K562 (cell line): ENCODE measurements around the gene SKIC2. TPM values are rescaled to one million over a fixed set of nuclear protein-coding genes. Genes with fewer than 3 reads are reported as not detected.
A peak's percentile ranks its signal among the peaks of the same experiment; 100 is the strongest.

Source experiments
- ILK ChIP-seq: fragments of 450-650 bp; IDR thresholded peaks from 2 replicates; pipeline ENCODE4 v1.6.1; 2016; ENCODE audit warnings: missing genetic modification characterization, low read depth, mild to moderate bottlenecking, missing compliant biosample characterization, moderate library complexity, borderline replicate concordance
- IRF9 ChIP-seq: fragments of 450-650 bp; IDR thresholded peaks from 2 replicates; pipeline ENCODE4 v1.6.1; 2016; ENCODE audit warnings: missing biosample characterization, missing genetic modification characterization
- MITF ChIP-seq: IDR thresholded peaks from 2 replicates; pipeline ENCODE4 v1.6.1; 2014; ENCODE audit warnings: antibody characterized with exemption
- MXD1 ChIP-seq: fragments of 250-450 bp; sonication (Bioruptor Pico); IDR thresholded peaks from 2 replicates; pipeline ENCODE4 v1.8.0; 2021; ENCODE audit warnings: borderline replicate concordance, mild to moderate bottlenecking, moderate library complexity; ENCODE audit not compliant: poor library complexity, severe bottlenecking
- PCBP2 ChIP-seq: fragments of 200-400 bp; formaldehyde crosslinking; IDR thresholded peaks from 2 replicates; pipeline ENCODE4 v1.6.1; 2018; ENCODE audit warnings: low read length, low read depth, mild to moderate bottlenecking, moderate library complexity; ENCODE audit not compliant: poor library complexity, severe bottlenecking
- PHF20 ChIP-seq: fragments of 450-650 bp; IDR thresholded peaks from 2 replicates; pipeline ENCODE4 v1.6.1; 2018; ENCODE audit not compliant: partially characterized antibody
- PTTG1 ChIP-seq: fragments of 450-650 bp; IDR thresholded peaks from 2 replicates; pipeline ENCODE4 v1.6.1; 2016; ENCODE audit warnings: low read depth, mild to moderate bottlenecking, missing genetic modification characterization, missing compliant biosample characterization
- RFX1 ChIP-seq: fragments of 450-650 bp; IDR thresholded peaks from 2 replicates; pipeline ENCODE4 v1.6.1; 2016; ENCODE audit warnings: mild to moderate bottlenecking, moderate library complexity
- RUNX1 ChIP-seq: sonication (generic); IDR thresholded peaks from 2 replicates; pipeline ENCODE4 v1.6.1; 2016; ENCODE audit warnings: antibody characterized with exemption, low read depth
- ZNF133 ChIP-seq: fragments of 250-450 bp; sonication (Bioruptor Pico); IDR thresholded peaks from 2 replicates; pipeline ENCODE4 v1.4.0; 2020; ENCODE audit warnings: mild to moderate bottlenecking
- ZNF41 ChIP-seq: fragments of 250-450 bp; sonication (Bioruptor Pico); conservative IDR thresholded peaks from 2 replicates; pipeline ENCODE4 v1.4.0; 2020; ENCODE audit warnings: mild to moderate bottlenecking
- polyA plus RNA-seq, 8 experiments: library from polyadenylated mRNA; depleted of rRNA in 4 of 8; stranded (reverse) in 5 of 8; unstranded in 3 of 8; fragments of >200 nt; fragmentation: Nextera tagmentation in 2 of 8; fragmentation: Illumina TruSeq in 1 of 8; extraction: Ambion mirVana in 2 of 8; extraction: Trizol in 1 of 8; gene quantifications; 2 replicates each; pipeline versions ENCODE4 v1.2.1 to v1.2.3, GENCODE V29; 2011 to 2014; ENCODE audit warnings: inconsistent platforms in 1 of 8, missing spikeins in 1 of 8
- total RNA-seq, 7 experiments: library from RNA; depleted of rRNA in 6 of 7; stranded (reverse); fragments of >200 nt in 6 of 7; fragmentation: Illumina TruSeq in 2 of 7; extraction: Trizol in 2 of 7; gene quantifications; 2 replicates each; pipeline versions ENCODE4 v1.2.1 to v1.2.3, GENCODE V29; 2011 to 2021; ENCODE audit warnings: low replicate concordance in 1 of 7
- TF ChIP-seq, protein P1 (sequence below): fragments of 450-650 bp; IDR thresholded peaks from 2 replicates; pipeline ENCODE4 v1.6.1; 2018; ENCODE audit warnings: mild to moderate bottlenecking, low read depth; ENCODE audit not compliant: partially characterized antibody
- TF ChIP-seq, protein P2 (sequence below): fragments of 200-400 bp; formaldehyde crosslinking; IDR thresholded peaks from 2 replicates; pipeline ENCODE4 v1.6.1; 2017; ENCODE audit warnings: mild to moderate bottlenecking, low read depth, low read length, moderate library complexity
- TF ChIP-seq, protein P3 (sequence below): sonication (generic); formaldehyde crosslinking; IDR thresholded peaks from 2 replicates; pipeline ENCODE4 v1.8.1; 2023; ENCODE audit warnings: missing genetic modification reagents, mild to moderate bottlenecking, borderline replicate concordance

SKIC2 gene
- total and polyA plus RNA-seq, 9 of the 15 experiments (the other 6 are each of a cell fraction or from before 2014, with no cell fraction given): 3.3 to 94.6 (median 38.8) TPM

GRCh38 chr6:31971993-31972708 is 13.2 kb downstream of the SKIC2 start, which contains the start of gene DXO (continued):
- no peak for TF ChIP-seq ILK (tag)
- TF ChIP-seq, protein P1, sequence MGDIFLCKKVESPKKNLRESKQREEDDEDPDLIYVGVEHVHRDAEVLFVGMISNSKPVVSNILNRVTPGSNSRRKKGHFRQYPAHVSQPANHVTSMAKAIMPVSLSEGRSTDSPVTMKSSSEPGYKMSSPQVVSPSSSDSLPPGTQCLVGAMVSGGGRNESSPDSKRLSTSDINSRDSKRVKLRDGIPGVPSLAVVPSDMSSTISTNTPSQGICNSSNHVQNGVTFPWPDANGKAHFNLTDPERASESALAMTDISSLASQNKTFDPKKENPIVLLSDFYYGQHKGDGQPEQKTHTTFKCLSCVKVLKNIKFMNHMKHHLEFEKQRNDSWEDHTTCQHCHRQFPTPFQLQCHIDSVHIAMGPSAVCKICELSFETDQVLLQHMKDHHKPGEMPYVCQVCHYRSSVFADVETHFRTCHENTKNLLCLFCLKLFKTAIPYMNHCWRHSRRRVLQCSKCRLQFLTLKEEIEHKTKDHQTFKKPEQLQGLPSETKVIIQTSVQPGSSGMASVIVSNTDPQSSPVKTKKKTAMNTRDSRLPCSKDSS: no peak
- TF ChIP-seq, protein P2, sequence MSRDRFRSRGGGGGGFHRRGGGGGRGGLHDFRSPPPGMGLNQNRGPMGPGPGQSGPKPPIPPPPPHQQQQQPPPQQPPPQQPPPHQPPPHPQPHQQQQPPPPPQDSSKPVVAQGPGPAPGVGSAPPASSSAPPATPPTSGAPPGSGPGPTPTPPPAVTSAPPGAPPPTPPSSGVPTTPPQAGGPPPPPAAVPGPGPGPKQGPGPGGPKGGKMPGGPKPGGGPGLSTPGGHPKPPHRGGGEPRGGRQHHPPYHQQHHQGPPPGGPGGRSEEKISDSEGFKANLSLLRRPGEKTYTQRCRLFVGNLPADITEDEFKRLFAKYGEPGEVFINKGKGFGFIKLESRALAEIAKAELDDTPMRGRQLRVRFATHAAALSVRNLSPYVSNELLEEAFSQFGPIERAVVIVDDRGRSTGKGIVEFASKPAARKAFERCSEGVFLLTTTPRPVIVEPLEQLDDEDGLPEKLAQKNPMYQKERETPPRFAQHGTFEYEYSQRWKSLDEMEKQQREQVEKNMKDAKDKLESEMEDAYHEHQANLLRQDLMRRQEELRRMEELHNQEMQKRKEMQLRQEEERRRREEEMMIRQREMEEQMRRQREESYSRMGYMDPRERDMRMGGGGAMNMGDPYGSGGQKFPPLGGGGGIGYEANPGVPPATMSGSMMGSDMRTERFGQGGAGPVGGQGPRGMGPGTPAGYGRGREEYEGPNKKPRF: no peak
- no peak for TF ChIP-seq MITF
- peak; percentile 99; the same call in 1 of the 2 replicates for TF ChIP-seq IRF9 (tag)
- no peak for TF ChIP-seq PCBP2
- no peak; the same call in 1 of the 2 replicates for TF ChIP-seq ZNF133 (CRISPR knock-in tag)
- TF ChIP-seq, protein P3, sequence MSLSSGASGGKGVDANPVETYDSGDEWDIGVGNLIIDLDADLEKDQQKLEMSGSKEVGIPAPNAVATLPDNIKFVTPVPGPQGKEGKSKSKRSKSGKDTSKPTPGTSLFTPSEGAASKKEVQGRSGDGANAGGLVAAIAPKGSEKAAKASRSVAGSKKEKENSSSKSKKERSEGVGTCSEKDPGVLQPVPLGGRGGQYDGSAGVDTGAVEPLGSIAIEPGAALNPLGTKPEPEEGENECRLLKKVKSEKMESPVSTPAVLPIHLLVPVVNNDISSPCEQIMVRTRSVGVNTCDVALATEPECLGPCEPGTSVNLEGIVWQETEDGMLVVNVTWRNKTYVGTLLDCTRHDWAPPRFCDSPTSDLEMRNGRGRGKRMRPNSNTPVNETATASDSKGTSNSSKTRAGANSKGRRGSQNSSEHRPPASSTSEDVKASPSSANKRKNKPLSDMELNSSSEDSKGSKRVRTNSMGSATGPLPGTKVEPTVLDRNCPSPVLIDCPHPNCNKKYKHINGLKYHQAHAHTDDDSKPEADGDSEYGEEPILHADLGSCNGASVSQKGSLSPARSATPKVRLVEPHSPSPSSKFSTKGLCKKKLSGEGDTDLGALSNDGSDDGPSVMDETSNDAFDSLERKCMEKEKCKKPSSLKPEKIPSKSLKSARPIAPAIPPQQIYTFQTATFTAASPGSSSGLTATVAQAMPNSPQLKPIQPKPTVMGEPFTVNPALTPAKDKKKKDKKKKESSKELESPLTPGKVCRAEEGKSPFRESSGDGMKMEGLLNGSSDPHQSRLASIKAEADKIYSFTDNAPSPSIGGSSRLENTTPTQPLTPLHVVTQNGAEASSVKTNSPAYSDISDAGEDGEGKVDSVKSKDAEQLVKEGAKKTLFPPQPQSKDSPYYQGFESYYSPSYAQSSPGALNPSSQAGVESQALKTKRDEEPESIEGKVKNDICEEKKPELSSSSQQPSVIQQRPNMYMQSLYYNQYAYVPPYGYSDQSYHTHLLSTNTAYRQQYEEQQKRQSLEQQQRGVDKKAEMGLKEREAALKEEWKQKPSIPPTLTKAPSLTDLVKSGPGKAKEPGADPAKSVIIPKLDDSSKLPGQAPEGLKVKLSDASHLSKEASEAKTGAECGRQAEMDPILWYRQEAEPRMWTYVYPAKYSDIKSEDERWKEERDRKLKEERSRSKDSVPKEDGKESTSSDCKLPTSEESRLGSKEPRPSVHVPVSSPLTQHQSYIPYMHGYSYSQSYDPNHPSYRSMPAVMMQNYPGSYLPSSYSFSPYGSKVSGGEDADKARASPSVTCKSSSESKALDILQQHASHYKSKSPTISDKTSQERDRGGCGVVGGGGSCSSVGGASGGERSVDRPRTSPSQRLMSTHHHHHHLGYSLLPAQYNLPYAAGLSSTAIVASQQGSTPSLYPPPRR: peak; percentile 86; the same call in 1 of the 2 replicates
- no peak; the same call in 1 of the 2 replicates for TF ChIP-seq ZNF41
- TF ChIP-seq PTTG1 (tag): no peak
- TF ChIP-seq RFX1: peak; percentile 100
- TF ChIP-seq RUNX1: peak; percentile 32; the same call in 1 of the 2 replicates
- peak; percentile 97 for TF ChIP-seq PHF20
- no peak for TF ChIP-seq MXD1 (CRISPR knock-in tag)
